HEK293 (cell line): ENCODE results near the gene UFM1.

Experiments
- CTCF ChIA-PET: fragments of 350-600 bp; formaldehyde crosslinking; extraction: SDS; loops from one replicate; lab custom pipeline; 2021; ENCODE audit warnings: antibody characterized with exemption; lab: Yijun Ruan, JAX
- POLR2A ChIA-PET: fragments of 300-600 bp; formaldehyde crosslinking; extraction: SDS; loops from one replicate; lab custom pipeline; 2020; ENCODE audit warnings: antibody characterized with exemption, inconsistent platforms; lab: Yijun Ruan, JAX
- H3K27ac ChIP-seq: fragments of 200-500 bp; sonication (Bioruptor generic); 2 replicates; pipeline ENCODE4 v1.5.1; 2014; ENCODE audit warnings: low read depth, low read length, control low read depth, inconsistent platforms; ENCODE audit errors: extremely low read depth
- H3K36me3 ChIP-seq, 2 experiments: fragments of 200-500 bp in 1 of 2; sonication (Bioruptor generic) in 1 of 2; 1 replicate in 1 of 2; 2 replicates in 1 of 2; pipeline ENCODE4 v1.5.1; 2014 to 2017; ENCODE audit warnings: inconsistent platforms in 2 of 2, low read length in 2 of 2; ENCODE audit not compliant: control insufficient read depth in 2 of 2, insufficient read depth in 1 of 2
- H3K4me1 ChIP-seq: fragments of 200-500 bp; sonication (Bioruptor generic); 2 replicates; pipeline ENCODE4 v1.5.1; 2014; ENCODE audit warnings: mild to moderate bottlenecking, low read length, inconsistent platforms; ENCODE audit not compliant: control insufficient read depth, insufficient read depth
- H3K4me3 ChIP-seq: 2 replicates; pipeline ENCODE4 v1.5.1; 2011; ENCODE audit warnings: low read depth, mild to moderate bottlenecking, control low read depth, low read length, moderate library complexity
- H3K9me3 ChIP-seq: fragments of 200-500 bp; sonication (Bioruptor generic); 2 replicates; pipeline ENCODE4 v1.5.1; 2014; ENCODE audit warnings: low read depth, low read length, inconsistent platforms; ENCODE audit not compliant: control insufficient read depth, insufficient read depth
- FEZF1 ChIP-seq: fragments of 450-650 bp; formaldehyde crosslinking; IDR thresholded peaks from 2 replicates; pipeline ENCODE4 v1.5.1; 2016; ENCODE audit warnings: missing biosample characterization, missing genetic modification characterization
- HOXA7 ChIP-seq: sonication (generic); formaldehyde crosslinking; IDR thresholded peaks from 2 replicates; pipeline ENCODE4 v1.8.1; 2022; ENCODE audit warnings: missing genetic modification reagents, borderline replicate concordance
- IKZF3 ChIP-seq: fragments of 450-650 bp; IDR thresholded peaks from 2 replicates; pipeline ENCODE4 v1.5.0; 2018; ENCODE audit warnings: missing biosample characterization, mild to moderate bottlenecking, missing genetic modification characterization, moderate library complexity
- PRDM10 ChIP-seq: fragments of 450-650 bp; formaldehyde crosslinking; IDR thresholded peaks from 2 replicates; pipeline ENCODE4 v1.5.1; 2016; ENCODE audit warnings: missing biosample characterization, missing genetic modification characterization
- PRDM2 ChIP-seq: fragments of 450-650 bp; formaldehyde crosslinking; IDR thresholded peaks from 2 replicates; pipeline ENCODE4 v1.5.1; 2016; ENCODE audit warnings: missing biosample characterization, missing genetic modification characterization, borderline replicate concordance
- ZBTB44 ChIP-seq: fragments of 450-650 bp; IDR thresholded peaks from 2 replicates; pipeline ENCODE4 v1.5.1; 2018; ENCODE audit warnings: missing biosample characterization, mild to moderate bottlenecking, missing genetic modification characterization
- ZBTB48 ChIP-seq: fragments of 450-650 bp; formaldehyde crosslinking; IDR thresholded peaks from 2 replicates; pipeline ENCODE4 v1.5.1; 2016; ENCODE audit warnings: missing biosample characterization, missing genetic modification characterization
- ZBTB6 ChIP-seq: fragments of 450-650 bp; formaldehyde crosslinking; IDR thresholded peaks from 2 replicates; pipeline ENCODE4 v1.5.1; 2017; ENCODE audit warnings: missing biosample characterization, missing genetic modification characterization
- ZFP69B ChIP-seq: fragments of 450-650 bp; formaldehyde crosslinking; IDR thresholded peaks from 2 replicates; pipeline ENCODE4 v1.5.1; 2016; ENCODE audit warnings: missing biosample characterization, missing genetic modification characterization
- ZNF148 ChIP-seq: fragments of 450-650 bp; formaldehyde crosslinking; IDR thresholded peaks from 2 replicates; pipeline ENCODE4 v1.5.0; 2017; ENCODE audit warnings: missing biosample characterization, missing genetic modification characterization, borderline replicate concordance
- ZNF155 ChIP-seq: fragments of 450-650 bp; formaldehyde crosslinking; IDR thresholded peaks from 2 replicates; pipeline ENCODE4 v1.5.1; 2016; ENCODE audit warnings: missing biosample characterization, missing genetic modification characterization
- ZNF223 ChIP-seq: fragments of 450-650 bp; formaldehyde crosslinking; IDR thresholded peaks from 2 replicates; pipeline ENCODE4 v1.5.1; 2016; ENCODE audit warnings: missing biosample characterization, missing genetic modification characterization
- ZNF324 ChIP-seq: fragments of 450-650 bp; formaldehyde crosslinking; IDR thresholded peaks from 2 replicates; pipeline ENCODE4 v1.5.1; 2016; ENCODE audit warnings: missing biosample characterization, missing genetic modification characterization
- ZNF394 ChIP-seq: fragments of 450-650 bp; formaldehyde crosslinking; IDR thresholded peaks from 2 replicates; pipeline ENCODE4 v1.5.1; 2016; ENCODE audit warnings: missing biosample characterization, missing genetic modification characterization, mild to moderate bottlenecking, moderate library complexity, borderline replicate concordance
- ZNF658 ChIP-seq: fragments of 450-650 bp; formaldehyde crosslinking; IDR thresholded peaks from 2 replicates; pipeline ENCODE4; 2016; ENCODE audit warnings: missing biosample characterization, missing genetic modification characterization
- ZNF830 ChIP-seq: fragments of 450-650 bp; IDR thresholded peaks from 2 replicates; pipeline ENCODE4 v1.5.0; 2018; ENCODE audit warnings: missing biosample characterization, missing genetic modification characterization, low read depth, mild to moderate bottlenecking, moderate library complexity
- TF ChIP-seq, protein P1 (sequence below): fragments of 450-650 bp; formaldehyde crosslinking; IDR thresholded peaks from 2 replicates; pipeline ENCODE4 v1.5.1; 2016; ENCODE audit warnings: missing biosample characterization, missing genetic modification characterization

UFM1 gene

DNA sequence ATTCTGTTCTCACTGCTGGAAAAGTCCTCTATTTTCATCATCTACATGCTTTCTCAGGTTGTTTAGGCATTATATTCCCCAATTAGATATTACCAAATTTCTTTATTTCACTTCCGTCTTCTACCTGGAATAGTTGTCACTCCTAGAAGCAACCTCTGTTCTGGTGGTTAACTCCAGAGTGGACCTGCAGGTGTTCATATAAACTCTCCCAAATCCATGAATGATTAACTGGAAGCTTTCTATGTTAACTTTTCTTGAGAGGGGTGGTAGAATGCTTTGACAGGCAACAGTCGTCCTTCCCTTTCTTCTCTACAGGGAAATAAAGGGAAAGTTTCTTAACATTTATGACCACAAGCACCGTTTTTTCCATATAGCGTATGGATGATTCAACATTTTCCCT, 48.4 kb upstream of the UFM1 start:
- Histone ChIP-seq H3K4me1 (no peaks in the 10 kb centered on the region), H3K36me3 (no peaks in the 10 kb centered on the region), H3K9me3 (no peaks in the 10 kb centered on the region), H3K27ac (no peak overlapping the region), H3K4me3 (no peak overlapping the region)
- CTCF ChIA-PET, result no interaction called here
- POLR2A ChIA-PET, result no interaction called here
- no peak for TF ChIP-seq PRDM10
- no peak for TF ChIP-seq IKZF3 (tag by site-specific recombination)
- TF ChIP-seq HOXA7 (CRISPR knock-in tag), result no peak
- TF ChIP-seq ZNF155 (tag by site-specific recombination), result no peak
- no peak for TF ChIP-seq ZBTB44
- no peak for TF ChIP-seq ZNF148 (tag by site-specific recombination)

DNA sequence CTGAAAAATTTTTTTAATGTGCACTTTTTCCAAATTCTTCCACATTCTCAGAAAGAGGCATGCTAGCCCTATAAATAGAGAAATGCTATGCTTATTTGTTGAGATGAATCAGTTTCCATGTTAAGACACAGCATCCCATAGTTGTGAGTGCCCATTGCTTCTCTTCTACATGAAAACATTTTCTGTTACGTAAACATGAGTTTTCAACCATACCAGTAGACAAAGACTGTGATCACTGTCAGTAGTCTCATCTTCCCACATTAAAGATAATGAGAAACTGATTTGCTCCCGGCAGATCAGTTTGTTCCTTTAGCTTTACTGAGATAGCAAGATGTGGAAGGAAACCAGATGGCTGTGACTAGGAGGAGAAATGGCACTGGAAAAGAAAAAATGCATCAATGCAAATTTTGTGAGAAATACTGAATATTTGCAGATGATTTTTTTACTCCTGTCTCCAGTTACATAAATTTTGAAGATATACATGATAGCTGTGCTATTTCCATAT, 45.8 kb upstream of the UFM1 start:
- Histone ChIP-seq H3K27ac (no peak overlapping the region), H3K36me3 (no peaks in the 10 kb centered on the region)
- TF ChIP-seq ZNF658 (tag by site-specific recombination) (no peak), PRDM2 (tag by site-specific recombination) (no peak), ZNF394 (no peak), ZBTB6 (tag by site-specific recombination) (no peak), ZFP69B (tag by site-specific recombination) (no peak), FEZF1 (no peak), ZBTB48 (tag by site-specific recombination) (no peak), ZNF223 (no peak), ZNF324 (tag by site-specific recombination) (no peak), ZNF830 (no peak)
- TF ChIP-seq, protein P1, sequence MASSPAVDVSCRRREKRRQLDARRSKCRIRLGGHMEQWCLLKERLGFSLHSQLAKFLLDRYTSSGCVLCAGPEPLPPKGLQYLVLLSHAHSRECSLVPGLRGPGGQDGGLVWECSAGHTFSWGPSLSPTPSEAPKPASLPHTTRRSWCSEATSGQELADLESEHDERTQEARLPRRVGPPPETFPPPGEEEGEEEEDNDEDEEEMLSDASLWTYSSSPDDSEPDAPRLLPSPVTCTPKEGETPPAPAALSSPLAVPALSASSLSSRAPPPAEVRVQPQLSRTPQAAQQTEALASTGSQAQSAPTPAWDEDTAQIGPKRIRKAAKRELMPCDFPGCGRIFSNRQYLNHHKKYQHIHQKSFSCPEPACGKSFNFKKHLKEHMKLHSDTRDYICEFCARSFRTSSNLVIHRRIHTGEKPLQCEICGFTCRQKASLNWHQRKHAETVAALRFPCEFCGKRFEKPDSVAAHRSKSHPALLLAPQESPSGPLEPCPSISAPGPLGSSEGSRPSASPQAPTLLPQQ (tag by site-specific recombination), result no peak
- TF ChIP-seq, all 188 proteins: peak for 0
- Histone ChIP-seq H3K4me3 (no peak overlapping the region), H3K9me3 (no peaks in the 10 kb centered on the region), H3K4me1 (no peaks in the 10 kb centered on the region)
- CTCF ChIA-PET, result no interaction called here
- POLR2A ChIA-PET, result no interaction called here
